Measurements from ENCODE around the gene TNFSF12.

The TNFSF12 gene

GRCh38 chr17:7575959-7576358 is 27.1 kb downstream of the TNFSF12 start:
- H3K4me3 ChIP-seq (ENCODE audit: low read depth, low read length): no peak overlapping the region
- TF ChIP-seq CTCF (conservative IDR thresholded peaks at IDR 0.05; ENCODE audit: low read depth, low read length): no peak

GRCh38 chr17:7576432-7576937 is 27.6 kb downstream of the TNFSF12 start:
- no peak for DNase-seq (ENCODE audit: low read depth)
- no peak for TF ChIP-seq CTCF (conservative IDR thresholded peaks at IDR 0.05; ENCODE audit: low read depth, low read length)
- H3K4me3 ChIP-seq (ENCODE audit: low read depth, low read length): no peak overlapping the region

More at GRCh38 chr17:7575959-7576358, 27.1 kb downstream of the TNFSF12 start:
- DNase-seq (ENCODE audit: low read depth): no peak

GRCh38 chr17:7577327-7578199 is 28.7 kb downstream of the TNFSF12 start:
- TF ChIP-seq CTCF (conservative IDR thresholded peaks at IDR 0.05; ENCODE audit: low read depth, low read length): no peak
- no peak for DNase-seq (ENCODE audit: low read depth)

GRCh38 chr17:7579001-7579833 is 30.4 kb downstream of the TNFSF12 start, which contains the start of gene CD68:
TSS of gene CD68 (plus strand) at chr17:7579638. CDS start at chr17:7579678, 40 bp downstream.
- peak; percentile 91 for DNase-seq (ENCODE audit: low read depth)
- TF ChIP-seq CTCF (conservative IDR thresholded peaks at IDR 0.05; ENCODE audit: low read depth, low read length): no peak
- H3K4me3 ChIP-seq (ENCODE audit: low read depth, low read length): peak within 1 kb of the TSS; percentile 4

More at GRCh38 chr17:7577327-7578199, 28.7 kb downstream of the TNFSF12 start:
- no peak overlapping the region for H3K4me3 ChIP-seq (ENCODE audit: low read depth, low read length)

GRCh38 chr17:7579834-7580603 is 31.2 kb downstream of the TNFSF12 start:
- peak overlapping the region; percentile 4 for H3K4me3 ChIP-seq (ENCODE audit: low read depth, low read length)

More at GRCh38 chr17:7579834-7580603, 31.2 kb downstream of the TNFSF12 start:
- TF ChIP-seq CTCF (conservative IDR thresholded peaks at IDR 0.05; ENCODE audit: low read depth, low read length): no peak
- no peak for DNase-seq (ENCODE audit: low read depth)
